HG02759 (cell line): ENCODE data around the gene AKT2.

Source experiments
- ATAC-seq: cut with Tn5 transposase; IDR thresholded peaks from one replicate; pipeline ENCODE4 v1.9.1; 2021; ENCODE audit warnings: mild to moderate bottlenecking, moderate library complexity; ENCODE audit not compliant: unreplicated experiment

AKT2 gene

DNA sequence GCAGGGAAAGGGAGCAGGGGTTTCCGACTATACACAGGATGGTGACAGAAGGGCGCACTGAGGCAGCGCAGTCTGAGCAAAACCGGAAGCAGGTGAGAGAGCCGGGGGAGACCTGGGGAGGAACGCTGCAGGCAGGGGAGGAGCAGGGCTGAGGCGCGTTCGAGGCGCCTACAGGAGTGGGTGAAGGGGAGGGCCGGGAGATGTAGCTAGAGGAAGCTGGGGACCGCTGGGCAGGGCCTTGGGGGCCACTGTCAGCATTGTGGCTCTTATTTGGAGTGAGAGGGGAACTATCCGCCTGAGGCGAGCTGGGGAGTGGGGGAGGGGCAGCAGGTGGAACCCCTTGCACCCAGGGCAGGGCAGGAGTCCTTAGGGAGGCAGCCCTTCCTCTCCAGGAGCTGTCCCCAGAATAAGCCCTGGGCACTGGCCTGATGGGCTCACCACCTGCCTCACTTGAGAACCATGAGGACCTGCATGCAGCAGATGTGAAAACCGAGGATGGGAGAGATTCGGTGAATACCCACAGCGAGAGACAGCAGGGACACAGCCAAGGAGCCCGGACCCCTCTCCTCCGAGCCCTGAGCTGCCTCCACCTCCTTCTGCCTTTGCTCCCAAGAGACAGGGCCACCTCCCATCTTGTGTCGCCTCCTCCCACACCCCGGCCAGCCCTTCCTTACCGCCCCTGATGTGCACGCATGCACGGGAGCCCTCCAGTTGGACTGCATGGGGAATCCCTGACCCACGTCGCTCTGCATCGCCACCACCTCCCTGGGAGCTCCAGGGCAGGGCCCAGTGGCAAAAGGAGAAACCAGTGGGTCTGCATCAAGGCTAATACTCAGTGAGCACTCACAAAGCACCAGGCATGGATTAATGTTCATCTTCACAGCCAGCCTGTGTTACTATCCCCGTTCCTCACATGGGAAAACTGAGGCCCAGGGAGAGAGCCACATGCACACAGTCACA lies 10.3 kb downstream of the AKT2 start:
- no peak for ATAC-seq

DNA sequence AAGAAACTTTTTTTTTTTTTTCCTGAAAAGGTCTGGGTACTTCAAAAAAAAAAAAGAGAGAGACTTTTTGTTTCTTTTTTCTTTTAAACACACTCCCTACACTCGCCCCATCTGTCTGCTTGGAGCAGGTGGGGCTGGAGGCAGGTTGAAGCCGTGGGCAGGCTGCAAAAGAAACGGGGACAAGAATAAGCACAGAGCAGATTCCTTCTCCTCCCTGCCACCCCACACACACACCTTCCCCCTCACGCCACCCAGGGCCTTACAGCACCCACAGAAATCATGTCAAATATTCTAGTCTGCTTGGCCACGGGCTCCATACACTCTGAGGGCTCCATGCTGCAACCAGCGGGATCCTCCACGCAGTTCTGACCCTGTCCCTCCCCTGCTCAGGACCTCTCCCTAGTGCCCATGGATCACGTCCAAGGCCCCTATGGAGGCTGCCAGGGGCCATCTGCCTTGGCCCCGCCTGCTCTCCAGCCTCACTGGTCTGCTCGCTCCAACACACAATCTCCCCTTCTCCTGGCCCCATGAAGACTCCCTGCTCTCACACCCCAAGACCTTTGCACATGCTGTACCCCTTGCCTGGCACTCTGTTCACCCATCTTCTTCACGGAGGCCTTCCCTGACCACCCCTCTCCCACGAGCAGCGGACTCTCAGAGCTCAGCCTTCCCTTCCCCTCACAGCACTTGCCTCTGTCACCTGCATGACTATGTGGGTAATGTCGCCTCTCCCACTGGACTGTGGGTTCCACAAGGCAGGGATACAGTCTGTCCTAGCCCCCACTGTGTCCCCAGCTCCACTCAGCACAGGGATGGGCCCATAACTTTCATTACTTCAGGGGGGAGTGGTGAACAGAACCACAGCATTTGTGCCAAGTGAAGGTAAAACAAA lies 11.4 kb downstream of the AKT2 start:
- no peak for ATAC-seq

GRCh38 chr19:40272261-40272660 lies 12.9 kb downstream of the AKT2 start:
- ATAC-seq: no peak

- no peak for ATAC-seq
Observed at GRCh38 chr19:40271706-40272105, 13.4 kb downstream of the AKT2 start.

- ATAC-seq: no peak
Observed at GRCh38 chr19:40270362-40271089, 14.6 kb downstream of the AKT2 start.

DNA sequence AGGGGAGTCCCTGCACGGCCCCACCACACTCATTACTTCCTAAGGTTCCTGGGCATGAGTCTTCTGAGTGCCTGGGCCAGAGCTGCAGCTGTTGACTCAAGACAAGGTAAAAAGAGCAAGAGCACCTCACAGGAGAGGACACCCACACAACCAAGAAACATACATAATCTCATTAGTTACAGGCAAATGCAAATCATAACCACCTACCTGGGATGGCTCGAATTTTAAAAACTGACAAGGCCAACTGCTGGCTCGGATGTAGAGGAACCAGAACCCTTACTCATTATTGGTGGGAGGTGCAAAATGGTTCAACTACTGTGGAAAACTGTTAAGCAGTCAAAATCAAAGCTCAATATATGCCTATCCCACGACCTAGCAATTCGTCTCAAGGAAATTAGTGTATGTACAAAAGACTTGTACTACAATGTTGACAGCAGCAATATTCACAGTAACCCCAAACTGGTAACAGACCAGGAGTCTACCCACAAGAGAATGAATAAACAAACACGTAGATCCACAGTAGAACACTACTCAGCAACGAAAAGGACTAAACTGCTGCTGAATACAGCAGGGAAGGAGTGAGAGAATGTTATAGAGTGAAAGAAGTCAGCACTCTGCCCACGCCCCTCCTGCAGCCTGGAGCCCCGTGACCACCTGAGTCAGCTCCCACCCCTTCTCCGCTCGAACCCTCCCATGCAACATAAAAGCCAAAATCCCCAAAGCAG lies 15.8 kb downstream of the AKT2 start:
- no peak for ATAC-seq

GRCh38 chr19:40267601-40267997 lies 17.5 kb downstream of the AKT2 start:
- ATAC-seq: no peak

DNA sequence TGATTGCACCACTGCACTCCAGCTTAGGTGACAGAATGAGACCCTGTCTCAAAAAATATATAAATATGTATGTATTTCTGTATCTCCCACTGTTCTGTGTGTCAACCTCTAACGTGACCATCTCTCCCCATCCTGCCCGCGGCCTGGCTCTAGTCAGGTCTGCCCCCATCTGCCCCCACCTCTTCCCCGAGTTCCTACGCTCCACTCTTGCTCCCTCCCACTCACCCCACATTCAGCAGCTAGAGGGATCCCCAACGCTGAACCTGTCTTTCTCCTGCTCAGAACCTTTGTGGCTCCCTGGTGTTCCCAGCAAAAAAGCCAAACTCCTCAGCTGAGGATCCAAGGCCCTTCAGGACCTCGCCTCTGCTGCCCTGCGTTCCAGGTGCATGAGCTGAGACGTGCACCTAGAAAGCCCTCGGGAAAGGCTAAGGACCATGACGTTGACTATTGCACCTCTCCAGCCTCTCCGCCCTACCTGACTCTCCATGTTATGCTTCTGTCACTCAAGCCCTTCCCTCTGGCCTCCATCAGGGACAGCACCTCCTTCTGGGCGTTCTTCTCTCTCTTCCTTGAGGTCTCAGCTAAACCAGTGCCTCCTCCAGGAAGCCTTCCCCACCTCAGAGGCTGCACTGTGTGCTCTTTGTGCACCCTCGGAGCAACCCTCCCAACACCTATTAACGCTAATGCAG lies 18.1 kb downstream of the AKT2 start:
- ATAC-seq: no peak

DNA sequence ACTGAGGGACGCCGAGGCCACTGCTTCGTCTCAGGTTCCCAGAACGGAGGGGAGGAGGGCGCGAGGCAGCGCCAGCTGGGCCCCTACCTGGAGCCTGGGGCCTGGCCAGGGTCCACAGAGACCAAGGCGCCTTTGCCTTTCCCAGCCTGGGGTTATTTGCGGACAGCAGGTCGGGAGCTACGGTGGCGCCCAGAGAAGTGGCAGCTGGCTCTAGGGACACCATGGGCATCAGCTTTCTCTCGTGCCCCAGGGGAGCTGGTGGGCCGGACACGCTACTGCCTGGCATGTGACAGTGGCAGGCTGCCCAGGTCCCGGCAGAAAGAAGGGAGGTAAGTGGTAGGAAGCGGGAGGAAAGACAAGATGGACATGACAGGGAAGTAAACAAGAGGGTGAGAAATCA lies 19.0 kb downstream of the AKT2 start:
- ATAC-seq: no peak

- no peak for ATAC-seq
Observed at GRCh38 chr19:40265763-40266099, 19.4 kb downstream of the AKT2 start.

GRCh38 chr19:40265055-40265762 lies 19.9 kb downstream of the AKT2 start:
- no peak for ATAC-seq

DNA sequence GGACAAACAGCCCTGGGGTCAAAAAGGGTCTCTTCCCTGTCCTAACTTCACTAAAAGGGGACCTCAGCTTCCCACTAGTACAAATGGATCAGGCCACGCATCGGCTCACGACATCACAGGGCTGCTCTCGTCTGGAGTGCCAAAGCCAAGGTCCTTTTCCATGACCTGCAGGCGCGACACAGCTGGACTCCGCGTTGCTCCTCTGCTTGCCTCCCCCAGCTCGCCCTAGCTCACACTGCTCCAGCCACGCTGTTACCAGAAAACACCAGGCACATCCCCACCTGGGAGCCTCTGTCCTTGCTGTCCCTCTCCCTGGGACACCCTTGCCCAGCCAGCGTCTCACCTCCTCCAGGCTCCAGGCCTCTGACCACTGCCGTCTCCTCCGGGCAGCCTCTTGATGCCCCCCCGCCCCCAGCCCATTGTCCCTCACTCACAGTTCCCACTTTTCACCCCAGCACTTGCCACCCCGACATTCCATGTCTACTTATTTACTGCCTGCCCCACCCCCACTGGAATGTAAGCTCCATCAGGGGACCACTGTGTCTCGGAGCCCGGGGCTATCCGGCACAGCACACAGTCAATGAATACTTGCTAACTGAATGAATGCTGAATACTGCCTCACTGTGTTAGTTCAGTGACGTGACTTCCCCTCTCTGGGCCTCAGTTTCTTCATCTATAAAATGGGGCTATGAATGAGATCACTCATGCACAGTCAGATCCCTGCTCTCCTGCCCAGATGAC lies 20.7 kb downstream of the AKT2 start:
- ATAC-seq: no peak

DNA sequence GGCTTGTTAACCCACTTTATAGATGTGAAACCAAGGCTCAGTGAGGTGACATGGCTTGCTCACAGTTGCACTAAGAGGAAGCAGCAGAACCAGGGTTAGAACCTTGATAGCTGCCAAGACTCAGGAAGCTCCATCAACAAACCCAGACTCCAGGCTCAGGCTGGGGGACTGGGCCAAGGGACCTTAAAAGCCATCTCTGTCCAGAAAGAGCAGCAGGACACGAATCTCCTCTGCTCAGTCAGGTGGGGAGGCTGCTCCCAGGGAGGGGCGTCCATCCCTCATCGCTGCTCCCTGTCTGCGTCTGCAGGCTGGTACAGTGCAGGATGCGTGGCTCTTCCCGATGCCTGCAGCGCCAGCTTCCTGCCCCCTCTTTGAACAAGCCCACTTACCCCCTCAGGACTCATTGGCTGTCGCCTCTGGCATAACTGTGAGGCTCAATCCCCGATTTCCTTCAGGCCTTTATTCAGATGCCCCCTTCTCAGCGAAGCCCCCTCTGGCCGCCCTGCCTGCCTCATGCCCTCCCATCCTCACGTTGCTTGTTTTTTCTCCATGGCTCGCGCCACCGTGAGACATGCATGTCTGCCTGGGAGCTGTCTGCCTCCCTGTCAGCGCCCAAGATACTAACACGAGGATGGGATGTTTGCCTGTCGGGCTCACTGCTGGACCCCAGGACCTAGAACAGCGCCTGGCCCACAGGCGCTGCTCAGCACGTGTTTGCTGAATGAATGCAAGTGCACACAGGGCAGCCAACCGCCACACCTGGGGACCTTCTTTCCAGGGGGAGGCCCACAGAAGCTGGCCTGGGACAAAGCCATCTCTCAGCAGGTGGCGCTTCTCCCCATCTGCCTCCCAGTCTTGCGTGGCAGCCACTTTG lies 21.5 kb downstream of the AKT2 start:
- no peak for ATAC-seq

GRCh38 chr19:40262422-40262821 lies 22.7 kb downstream of the AKT2 start:
- ATAC-seq: no peak

GRCh38 chr19:40261631-40262030 lies 23.5 kb downstream of the AKT2 start:
- no peak for ATAC-seq

- no peak for ATAC-seq
Observed at GRCh38 chr19:40257096-40257517, 28.0 kb downstream of the AKT2 start.

DNA sequence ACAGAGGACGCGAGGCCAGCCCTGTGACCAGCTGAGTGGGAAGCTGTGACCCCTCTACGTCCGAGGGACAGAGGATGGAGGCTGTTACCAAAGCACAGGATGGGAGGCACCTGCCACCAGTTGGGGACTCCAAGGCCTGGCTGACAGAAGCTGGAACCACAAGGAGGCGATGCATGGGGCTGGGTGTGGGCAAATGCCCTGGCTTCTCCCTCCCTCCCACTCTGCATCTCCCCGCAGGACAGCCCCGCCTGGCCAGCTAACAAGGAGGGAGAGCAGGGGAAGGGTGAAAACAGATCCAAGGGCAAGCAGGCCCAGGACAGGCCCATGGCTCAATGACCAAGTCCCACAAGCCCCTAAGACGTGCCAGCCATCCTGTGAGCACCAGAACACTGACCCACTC lies 28.6 kb downstream of the AKT2 start:
- ATAC-seq: no peak
